Endothelial cell of hepatic sinusoid (primary cell): ENCODE results near the gene CAMTA1.

Source experiments
- in situ Hi-C: cut with HindIII; loops from 2 replicates; pipeline ENCODE4 v1.10.0; 2017; ENCODE audit warnings: low sequenced_read_pairs

CAMTA1 gene

DNA sequence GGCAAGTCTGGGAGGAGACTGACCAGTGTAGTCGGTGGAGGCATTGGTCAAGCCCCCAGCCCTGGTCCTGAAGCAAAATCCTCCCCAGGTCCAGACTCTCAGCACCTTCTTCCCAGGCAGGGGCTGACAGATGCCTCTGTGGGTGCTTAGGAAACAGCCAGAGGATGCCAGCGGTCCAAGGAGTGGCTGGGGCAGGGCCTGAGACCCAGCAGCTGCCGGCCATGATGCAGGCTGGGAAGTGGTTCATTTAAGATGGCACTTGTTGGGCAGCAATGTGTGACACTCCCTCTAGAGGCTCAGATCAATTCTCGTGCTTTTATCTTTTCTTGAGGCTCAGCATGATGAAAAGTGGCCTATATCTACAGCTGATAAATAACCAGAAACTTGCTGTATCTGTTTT, 820.8 kb downstream of the CAMTA1 start:
- in situ Hi-C loops = no loop called here

DNA sequence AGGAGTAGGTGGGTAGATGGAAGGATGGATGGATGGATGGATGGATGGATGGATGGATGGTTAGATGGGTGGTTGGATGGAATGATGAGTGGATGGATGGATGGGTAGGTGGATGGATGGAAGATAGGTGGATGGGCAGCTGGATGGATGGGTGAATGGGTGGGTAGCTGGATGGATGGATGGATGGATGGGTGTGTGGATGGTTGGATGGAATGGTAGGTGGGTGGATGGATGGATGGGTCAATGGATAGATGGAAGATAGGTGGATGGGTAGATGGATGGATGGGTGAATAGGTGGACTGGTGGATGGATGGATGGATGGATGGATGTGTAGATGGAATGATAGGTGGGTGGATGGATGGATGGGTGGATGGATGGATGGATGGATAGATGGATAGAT, 821.8 kb downstream of the CAMTA1 start:
- in situ Hi-C loops = no loop called here

DNA sequence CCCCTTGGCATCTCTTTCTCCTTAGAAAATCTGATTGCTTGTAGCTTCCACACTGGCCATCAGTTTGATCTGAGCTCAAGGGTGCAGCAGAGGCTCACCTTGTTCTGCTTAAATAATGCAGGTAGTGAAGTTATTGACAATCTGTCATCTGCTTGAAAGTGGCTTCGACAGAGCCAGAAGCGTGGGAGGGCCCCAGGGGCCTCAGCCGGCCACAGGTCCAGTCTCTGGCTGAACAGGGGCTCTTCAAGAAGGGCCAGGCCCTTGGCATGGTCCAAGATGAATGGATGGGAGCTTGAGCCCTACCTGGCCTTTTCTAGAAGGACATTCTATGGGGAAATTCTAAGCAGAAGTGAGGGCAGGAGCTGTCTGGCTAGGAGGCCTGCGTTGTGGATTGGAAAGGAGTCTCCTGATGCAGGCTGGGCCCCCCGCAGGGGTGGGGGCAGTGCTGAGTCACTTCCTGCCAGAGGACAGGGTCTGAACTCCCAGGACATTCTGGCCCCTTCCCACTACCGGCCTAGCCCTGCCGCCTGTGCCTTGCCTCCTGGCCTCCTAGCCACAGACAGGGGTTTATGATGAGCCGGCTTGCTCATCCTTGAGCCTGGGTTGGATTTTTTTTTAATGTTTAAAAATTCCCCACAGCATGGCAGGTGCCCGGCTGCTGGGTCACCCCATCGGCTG, 823.5 kb downstream of the CAMTA1 start:
- in situ Hi-C loops = no loop called here

DNA sequence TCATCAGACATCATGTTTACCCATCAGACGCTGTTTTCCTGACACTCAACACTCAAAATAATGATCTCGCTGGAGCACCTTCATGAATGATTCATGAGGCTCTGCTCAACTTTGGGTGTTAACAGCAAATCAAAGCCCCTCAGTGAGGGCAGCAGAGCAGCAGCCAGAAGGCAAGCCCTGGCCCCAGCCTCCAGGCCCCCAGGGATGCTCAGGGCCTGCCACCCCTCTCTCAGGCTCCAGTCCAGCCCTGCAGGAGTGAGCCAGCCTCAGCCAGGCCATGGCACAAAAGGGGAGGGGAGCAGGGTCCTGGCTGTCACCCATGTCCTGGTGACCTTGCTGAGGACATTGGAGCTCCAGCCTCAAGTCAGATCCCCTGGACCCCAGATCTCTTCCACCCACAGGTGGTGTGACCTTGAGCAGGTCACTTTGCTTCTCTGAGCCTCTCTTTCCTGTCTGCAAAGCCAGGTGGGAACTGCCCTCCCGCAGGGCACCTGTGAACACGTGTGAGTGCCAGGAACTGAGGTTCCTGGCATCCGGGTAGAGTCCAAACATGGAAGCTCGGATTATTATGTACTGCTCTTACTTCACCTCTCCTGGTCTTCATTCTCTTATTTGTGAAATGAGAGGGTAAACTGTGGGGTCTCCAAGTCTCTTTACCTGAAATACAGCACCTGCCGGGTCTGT, 824.2 kb downstream of the CAMTA1 start:
- in situ Hi-C loops = no loop called here

DNA sequence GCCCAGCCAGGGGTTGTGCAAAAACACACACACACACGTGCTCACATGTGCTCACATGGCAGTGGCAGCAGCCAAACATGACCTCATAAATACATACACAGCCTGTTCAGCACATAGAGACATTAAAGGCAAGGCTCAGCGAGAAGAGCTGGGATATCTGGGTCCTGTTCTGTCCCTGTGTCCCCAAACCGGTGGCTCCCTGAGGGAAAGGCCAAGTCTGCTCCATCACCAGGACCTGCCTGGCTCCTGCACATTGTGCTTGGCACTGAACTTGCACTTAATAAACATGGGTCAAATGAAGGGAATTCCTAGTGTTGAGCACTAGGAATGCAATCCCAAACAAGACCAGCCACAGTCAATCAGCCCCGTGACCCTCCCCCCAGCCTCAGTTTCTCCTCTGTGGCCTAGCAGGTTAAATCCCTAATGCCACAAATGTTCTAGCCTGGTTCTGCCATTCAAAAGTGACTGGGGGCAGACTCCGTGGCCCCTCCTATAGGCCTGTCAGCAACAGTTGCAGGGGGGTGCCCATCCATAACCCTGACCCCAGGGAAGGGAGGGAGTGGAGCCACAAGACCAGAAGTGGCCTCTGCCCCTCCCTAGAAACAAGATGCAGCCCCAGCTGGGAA, 825.0 kb downstream of the CAMTA1 start:
- in situ Hi-C loops = no loop called here

DNA sequence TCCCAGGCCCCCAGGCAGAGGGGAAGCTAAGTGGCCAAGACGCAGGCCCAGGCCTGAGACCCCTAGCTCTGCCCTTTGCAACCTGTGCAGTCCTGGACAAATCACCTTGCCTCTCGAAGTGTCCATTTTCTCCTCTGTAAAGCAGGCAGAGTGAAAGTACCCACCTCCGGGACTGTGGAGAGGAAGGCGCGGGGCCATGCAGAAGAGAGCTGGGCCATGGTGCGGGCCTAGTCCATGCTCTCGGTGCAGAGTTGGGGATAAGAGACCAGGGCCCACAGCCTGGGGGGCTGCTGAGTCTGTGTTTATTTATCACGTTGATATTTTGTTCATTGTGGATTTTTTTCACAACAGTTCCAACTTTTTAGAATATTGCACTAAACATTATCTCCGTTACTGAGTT, 825.7 kb downstream of the CAMTA1 start:
- in situ Hi-C loops = no loop called here

DNA sequence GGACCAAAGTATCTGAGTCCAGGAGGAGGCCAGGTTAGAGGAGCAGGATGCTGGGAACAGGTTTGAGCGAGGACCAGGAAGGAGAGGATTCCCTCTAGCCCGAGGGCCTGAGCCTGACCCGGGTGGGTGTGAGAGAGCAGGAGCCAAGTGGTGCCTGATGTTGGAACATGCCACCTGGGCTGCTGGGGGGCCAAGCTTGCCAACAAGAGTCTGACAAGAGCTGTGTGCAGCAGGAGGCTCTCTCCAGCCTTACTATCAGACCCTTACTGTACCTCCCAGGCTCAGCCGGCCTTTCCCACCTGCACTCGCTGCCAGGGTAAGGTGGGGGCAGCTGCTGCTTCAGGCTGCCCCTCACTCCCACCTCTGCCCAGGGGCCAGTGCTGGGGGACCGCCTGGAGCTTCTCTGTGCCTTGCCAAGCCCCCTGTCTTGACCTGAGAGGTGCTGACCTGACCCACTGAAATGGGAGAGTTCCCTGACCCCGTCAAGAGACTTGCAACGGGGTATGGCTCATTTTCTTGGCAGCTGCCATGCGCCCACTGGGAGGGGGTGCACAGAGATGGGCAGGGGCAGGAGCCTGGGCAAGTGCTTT, 826.3 kb downstream of the CAMTA1 start:
- in situ Hi-C loops = no loop called here

DNA sequence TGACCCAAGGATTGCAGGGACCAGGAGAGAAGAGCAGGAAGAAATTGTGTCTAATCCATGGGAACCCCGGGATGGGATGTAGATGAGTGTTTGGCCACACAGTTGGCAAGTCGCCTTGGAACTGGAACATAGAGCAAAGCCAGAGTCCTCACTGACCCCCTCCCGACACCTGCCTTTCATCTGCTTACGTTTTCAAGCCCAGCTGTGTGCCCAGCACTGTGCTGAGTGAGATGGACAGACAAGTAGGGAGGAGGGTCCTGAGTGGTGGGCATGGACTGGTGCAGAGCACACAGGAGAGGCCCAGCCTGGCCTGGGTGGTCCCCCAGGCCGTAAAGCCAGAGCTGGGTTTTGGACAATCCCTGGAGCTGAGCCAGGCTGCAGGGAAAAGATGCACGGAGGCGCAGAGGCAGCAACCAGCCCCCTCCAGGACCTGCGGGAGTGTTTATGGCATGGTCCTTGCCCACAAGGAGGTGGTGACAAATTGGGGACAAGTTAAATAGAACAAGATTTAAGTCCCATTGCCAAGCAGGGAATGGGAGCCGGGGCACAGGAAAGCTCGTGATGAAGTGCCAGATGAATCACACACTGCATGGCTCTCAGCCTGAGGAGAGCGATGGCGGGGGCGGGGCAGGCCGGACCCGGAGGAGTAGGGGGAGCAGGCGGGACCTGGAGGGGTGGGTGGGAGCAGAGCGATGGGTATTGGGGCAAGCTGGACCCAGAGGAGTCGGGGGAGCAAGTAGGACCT, 828.0 kb downstream of the CAMTA1 start:
- in situ Hi-C loops = no loop called here

DNA sequence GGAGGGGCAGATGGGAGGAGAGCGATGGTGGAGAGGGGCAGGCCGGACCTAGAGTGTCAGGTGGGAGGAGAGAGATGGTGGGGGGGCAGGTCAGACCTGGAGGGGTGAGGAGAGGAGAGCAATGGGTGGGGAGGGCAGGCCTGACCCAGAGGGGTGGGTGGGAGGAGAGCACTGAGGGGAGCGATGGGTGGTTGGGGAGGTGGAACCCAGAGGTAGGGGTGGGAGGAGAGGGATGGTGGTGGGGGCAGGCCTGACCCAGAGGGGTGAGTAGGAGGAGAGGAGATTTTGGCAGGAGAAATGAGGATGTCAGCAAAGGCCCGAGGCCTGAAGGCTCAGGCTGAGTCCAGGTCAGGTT, 828.6 kb downstream of the CAMTA1 start:
- in situ Hi-C loops = no loop called here

DNA sequence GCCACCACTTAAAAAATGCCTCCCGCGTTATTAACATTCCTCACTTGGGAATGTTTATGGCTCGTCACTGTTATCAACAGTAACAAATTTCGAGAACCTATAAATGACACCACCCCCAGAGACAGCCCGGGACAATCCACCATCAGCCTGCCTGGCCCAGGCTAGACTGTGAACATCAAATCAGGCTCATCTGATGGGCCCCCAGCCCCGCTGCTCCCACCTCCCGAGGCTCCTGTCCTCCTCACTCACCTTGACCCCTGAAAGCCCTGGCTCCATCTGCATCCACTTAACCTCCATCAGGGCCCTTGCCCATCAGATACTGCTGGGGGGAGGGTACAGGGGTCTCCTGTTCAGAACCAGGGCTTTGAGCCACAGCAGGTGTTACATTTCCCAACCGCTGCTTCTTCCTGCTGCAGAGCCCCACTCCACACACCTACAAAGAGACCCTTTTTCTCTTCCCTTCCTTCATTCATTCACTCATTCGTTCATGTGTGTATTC, 829.4 kb downstream of the CAMTA1 start:
- in situ Hi-C loops = no loop called here

DNA sequence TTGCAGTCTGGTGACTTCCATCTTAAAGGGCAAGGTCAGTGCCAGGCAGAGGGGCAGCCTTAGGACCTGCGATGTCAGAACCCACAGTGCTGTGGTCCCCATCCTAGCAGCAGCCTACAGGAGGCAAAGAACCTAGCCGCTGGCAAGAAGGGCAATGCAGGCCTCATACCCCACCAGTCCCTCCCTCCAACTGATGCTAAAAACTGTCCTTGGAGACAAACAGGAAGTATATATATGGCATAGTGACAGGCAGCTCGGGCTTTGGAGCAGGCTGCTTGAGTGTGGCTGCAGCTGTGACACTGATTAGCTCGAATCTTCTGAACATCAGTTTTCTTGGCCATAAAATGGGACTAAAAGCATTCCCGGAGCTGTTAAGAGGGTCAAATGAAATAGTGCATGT, 829.9 kb downstream of the CAMTA1 start:
- in situ Hi-C loops = no loop called here

DNA sequence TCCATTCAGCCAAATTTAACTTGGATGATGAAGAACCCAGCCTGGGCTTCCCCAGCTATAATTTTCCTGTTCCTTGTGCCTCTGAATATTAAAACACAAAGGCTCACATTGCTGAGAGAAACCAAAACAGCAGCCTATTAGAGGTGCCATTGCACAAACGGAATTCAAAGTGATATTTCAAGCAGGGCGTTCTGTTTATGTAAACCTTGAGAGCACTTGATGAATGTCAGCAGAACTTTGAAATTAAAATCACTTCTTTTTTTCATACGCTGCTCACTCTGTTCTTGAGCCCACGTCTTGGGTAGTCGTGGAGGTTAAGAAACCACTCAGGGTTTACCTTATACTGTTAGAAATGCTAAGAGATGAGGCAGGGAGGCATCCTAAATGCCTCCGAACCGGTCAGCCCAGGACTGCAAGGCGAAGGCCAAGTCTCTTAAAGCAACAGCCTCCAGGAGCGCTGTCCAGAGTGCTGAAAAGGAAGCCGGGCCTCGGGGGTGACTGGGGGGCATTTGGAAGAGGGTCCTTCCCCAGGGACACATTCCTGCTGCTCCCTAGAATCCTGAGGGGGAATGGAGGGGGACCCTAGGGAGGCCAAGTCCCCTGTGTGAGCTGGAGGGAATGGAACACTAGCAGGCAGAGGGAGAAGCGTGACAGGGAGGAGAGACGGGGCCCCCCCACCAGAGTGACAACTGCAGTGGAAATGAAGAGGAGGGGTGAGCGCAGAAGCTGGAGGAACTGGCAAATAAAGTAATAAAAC, 831.0 kb downstream of the CAMTA1 start:
- in situ Hi-C loops = no loop called here

DNA sequence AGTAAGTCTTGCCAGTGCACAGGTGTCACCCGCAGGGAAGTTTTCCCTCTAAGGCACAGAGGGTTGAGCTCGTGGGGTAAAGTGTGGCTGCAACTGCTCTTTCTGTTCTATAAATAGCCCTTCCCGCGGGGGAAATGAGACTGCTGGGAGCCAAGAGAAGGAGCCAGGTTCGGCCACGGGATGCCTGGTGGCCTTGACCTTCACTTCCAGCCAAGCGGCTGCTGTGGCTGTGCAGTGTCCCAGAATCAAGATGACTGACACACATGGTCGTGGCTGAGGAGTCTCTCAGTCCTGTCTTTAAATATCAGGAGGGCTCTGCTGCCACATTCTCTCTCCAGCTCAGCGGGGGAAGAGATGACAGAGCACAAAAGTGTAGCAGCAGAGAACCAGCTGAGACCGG, 831.7 kb downstream of the CAMTA1 start:
- in situ Hi-C loops = no loop called here

DNA sequence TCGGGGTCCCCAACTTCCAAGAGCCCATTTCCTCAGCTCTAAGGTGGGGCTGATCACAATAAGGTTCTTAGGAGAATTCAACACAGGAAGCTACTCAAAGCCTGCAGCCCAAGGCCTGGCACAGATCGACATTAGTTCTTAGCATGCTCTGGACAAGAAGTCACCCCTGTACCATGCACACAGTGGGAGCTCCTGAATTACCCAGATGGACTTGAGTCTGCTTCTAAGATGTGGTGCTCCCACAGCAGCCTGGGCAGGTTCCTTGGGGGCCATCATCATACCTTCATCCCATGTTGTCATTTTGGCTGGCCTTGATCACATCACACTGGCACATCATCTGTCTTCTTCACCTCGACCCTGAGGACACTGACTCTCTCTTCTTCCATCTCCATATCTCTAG, 832.6 kb downstream of the CAMTA1 start:
- in situ Hi-C loops = no loop called here

DNA sequence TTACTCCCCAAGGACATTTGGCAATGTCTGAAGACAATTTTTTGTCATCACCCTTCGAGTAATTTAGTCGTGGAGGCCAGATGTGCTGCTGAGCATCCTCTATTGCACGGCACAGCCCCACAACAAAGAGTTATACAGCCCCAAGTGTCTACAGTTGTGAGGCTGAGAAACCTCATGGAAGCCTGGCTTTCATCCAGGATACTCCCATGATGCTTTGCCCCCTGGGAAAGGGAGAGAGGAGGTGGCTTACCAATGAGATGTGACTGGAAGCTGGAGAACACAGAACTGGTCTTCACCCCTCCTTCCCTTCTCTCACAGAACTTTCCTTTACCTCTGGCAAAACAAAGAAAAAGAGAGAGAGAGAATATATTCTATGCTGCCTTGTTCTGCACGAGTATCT, 834.9 kb downstream of the CAMTA1 start:
- in situ Hi-C loops = no loop called here

DNA sequence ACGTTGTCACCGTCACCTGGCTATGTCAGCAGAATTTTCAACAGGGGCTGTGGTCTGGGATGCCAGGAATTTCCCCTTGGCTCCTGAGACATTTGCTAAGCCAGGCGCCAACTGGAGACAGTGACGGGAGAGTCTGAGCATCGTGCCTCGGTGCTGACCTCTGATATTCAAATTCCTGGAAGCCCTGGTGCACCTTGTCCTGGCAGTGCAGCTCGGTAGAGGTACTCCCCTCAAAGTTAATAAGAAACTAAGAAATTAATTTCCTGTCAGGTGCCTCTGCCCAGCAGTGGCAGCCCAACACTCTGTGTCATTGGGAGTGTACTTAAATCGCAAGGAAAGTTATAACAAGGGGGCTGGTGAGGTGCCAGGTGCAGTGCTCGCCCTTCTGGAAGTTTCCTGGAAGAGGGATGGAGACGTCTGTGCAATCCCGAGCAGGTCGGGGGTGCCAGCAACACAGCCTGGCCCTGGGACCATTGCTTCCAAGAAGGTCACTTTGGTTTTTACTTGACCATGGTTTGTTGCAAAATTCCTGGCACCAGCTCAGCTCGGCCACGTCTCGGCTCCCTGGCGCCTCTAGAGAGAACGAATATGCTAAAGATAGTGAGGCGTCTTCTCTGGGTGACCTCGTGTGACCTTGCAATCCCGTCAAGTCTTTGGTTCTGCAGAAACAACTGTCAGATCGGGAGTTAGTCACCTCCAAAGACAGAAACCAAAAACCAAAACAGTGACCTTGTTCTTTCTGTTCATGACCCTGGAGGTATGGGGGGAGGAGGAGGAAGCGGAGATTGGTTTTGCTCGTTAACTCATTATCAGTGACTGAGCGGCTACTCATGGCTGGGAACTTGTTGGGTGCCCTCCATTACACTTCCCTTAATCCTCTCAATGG, 836.3 kb downstream of the CAMTA1 start:
- in situ Hi-C loops = no loop called here

DNA sequence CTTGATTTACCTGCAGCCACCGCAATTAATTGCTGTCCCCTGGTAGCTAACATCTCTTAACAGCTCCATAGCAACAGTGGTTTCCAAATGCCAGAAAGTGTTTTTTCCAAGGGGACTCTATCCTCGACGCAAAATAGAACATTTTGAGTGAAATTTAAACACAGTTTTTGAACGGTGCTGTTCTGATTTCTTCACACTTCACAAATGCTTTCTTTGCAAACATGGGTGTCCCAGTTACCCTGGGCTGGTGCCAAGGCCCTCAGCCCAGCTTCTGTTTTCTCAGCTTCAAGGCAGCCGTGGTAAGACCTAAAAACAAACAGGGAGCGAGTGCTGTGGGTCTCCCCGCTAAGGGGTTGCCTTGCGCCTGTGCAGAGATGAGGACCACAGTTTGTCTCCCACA, 838.6 kb downstream of the CAMTA1 start:
- in situ Hi-C loops = no loop called here

DNA sequence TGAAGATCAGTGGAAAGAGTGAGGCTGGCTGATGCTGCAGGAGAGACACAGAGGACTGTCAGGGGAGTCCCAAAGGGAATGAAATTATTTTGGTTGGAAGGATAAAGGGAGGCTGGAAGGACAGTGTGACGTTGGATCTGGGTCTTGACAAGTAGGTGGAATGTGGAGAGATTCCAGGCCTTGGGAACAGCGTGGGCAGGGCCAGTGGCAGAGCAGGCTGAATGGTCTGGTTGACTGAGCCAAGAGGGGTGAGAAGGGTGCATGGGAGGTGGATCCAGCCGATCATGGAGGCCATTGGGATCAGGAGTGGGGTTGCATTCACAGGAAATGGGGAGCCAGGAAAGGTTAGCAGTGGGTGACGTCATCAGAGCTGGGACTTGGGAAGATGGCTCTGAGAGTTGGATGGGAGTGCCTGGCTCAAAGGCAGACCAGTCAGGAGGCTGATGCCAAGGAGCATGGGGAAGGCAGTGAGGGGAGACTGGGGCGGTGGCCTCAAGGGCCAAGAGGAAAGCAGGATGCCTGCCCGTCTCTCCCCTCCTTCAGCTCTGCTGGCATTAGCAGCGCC, 839.6 kb downstream of the CAMTA1 start:
- in situ Hi-C loops = no loop called here

DNA sequence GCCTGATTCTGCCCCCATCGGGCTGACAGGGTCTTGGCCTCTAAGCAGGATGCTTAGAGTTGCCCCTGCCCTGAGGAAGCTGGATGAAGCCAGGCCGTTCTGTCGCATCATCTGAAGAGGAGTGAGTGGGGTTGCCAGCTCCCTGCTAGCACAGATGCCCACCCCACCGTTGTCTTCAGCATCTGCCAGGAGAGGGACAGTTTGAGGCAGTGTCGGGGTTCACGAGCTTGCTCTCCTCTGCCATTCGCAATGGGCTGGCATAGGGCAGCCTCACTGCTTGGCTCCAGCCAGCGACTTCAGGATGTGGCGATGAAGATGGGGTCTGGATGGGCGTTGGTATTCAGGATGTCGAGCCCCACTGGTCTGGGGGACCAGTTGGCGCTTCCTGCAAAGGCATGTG, 840.1 kb downstream of the CAMTA1 start:
- in situ Hi-C loops = no loop called here
